Thymus (tissue), 11 donors: Measurements from ENCODE around the gene DHX58. TPM values are rescaled to one million over a fixed set of nuclear protein-coding genes. Genes with fewer than 3 reads are reported as not detected.
A peak's percentile ranks its signal among the peaks of the same experiment; 100 is the strongest.

Source experiments
- DNase-seq, 9 donors: peaks; one replicate each; pipeline ENCODE4 v3.0.0-alpha.2; 2013; ENCODE audit warnings: low spot score in 9 of 9, low read depth in 6 of 9, missing footprints in 1 of 9
- H3K27ac ChIP-seq, 2 donors: one replicate each; pipeline ENCODE4 v1.5.1; 2013; ENCODE audit warnings: control low read depth in 1 of 2, low read depth in 1 of 2, low read length in 1 of 2, mild to moderate bottlenecking in 1 of 2, moderate library complexity in 1 of 2
- H3K27me3 ChIP-seq, 2 donors: one replicate each; pipeline ENCODE4 v1.5.1; 2013; ENCODE audit warnings: low read length in 1 of 2; ENCODE audit not compliant: control insufficient read depth in 2 of 2, insufficient read depth in 1 of 2
- H3K36me3 ChIP-seq, 2 donors: one replicate each; pipeline ENCODE4 v1.5.1; 2013; ENCODE audit warnings: low read length in 1 of 2, mild to moderate bottlenecking in 1 of 2, moderate library complexity in 1 of 2; ENCODE audit not compliant: control insufficient read depth in 2 of 2, insufficient read depth in 2 of 2
- H3K4me1 ChIP-seq, 2 donors: one replicate each; pipeline ENCODE4 v1.5.1; 2013; ENCODE audit warnings: low read length in 2 of 2; ENCODE audit not compliant: control insufficient read depth in 2 of 2, insufficient read depth in 2 of 2
- H3K4me3 ChIP-seq, 2 donors: one replicate each; pipeline ENCODE4 v1.5.1; 2013; ENCODE audit warnings: low read length in 2 of 2, control low read depth in 1 of 2, mild to moderate bottlenecking in 1 of 2
- H3K9me3 ChIP-seq, 2 donors: one replicate each; pipeline ENCODE4 v1.5.1; 2013; ENCODE audit warnings: low read length in 1 of 2, mild to moderate bottlenecking in 1 of 2; ENCODE audit not compliant: control insufficient read depth in 2 of 2, insufficient read depth in 1 of 2
- WGBS: extraction: QIAGEN DNeasy Blood & Tissue Kit; methylation state at CpG from one replicate; pipeline ENCODE4 v1.1.7; 2013; 5-methylcytosine and 5-hydroxymethylcytosine counted together
- polyA plus RNA-seq: library from polyadenylated mRNA; stranded (reverse); fragments of 200-250 nt; gene quantifications from one replicate; pipeline ENCODE4 v1.2.3, GENCODE V29; 2013
- total RNA-seq: library from RNA; stranded (reverse); fragments of 120-200 nt; gene quantifications from one replicate; pipeline ENCODE4 v1.2.4, GENCODE V29; 2013
- donor health status: healthy.

The DHX58 gene
- total and polyA plus RNA-seq, 2 donors, result 23.8 to 42.1 TPM

- 14% methylated on average over 52 of the region's 52 CpGs for WGBS
- peaks cover 11 to 36% of the 10 kb centered on the region in 2 donors for H3K27me3 ChIP-seq
These were observed 14.6 kb downstream of the DHX58 start, which contains the start of gene ZNF385C for GRCh38 chr17:42097691-42098631. ZNF385C (minus strand) TSS chr17:42098473; CDS start chr17:42063056, 35,417 bp downstream.

GRCh38 chr17:42096360-42097111 is 16.0 kb downstream of the DHX58 start:
- Histone ChIP-seq H3K27ac (no peak overlapping the region), H3K4me3 (no peak overlapping the region), H3K4me1 (peaks cover 3 to 17% of the 10 kb centered on the region in 2 donors), H3K9me3 (no peaks in the 10 kb centered on the region), H3K27me3 (peaks cover 11 to 36% of the 10 kb centered on the region in 2 donors), H3K36me3 (no peaks in the 10 kb centered on the region)
- WGBS, result 93% methylated on average over 8 of the region's 8 CpGs
- DNase-seq, result no peak

More at GRCh38 chr17:42097691-42098631, 14.6 kb downstream of the DHX58 start, which contains the start of gene ZNF385C:
- DNase-seq, result peak in 1 of 9 donors; percentile 51
- Histone ChIP-seq H3K4me3 (peak within 1 kb of the TSS in 1 of 2 donors; percentile 20), H3K4me1 (peaks cover 3 to 12% of the 10 kb centered on the region in 2 donors), H3K36me3 (no peaks in the 10 kb centered on the region), H3K27ac (no peak within 1 kb of the TSS), H3K9me3 (no peaks in the 10 kb centered on the region)

GRCh38 chr17:42094375-42095069 is 18.0 kb downstream of the DHX58 start:
- no peak for DNase-seq
- no peaks in the 10 kb centered on the region for H3K9me3 ChIP-seq
- H3K4me3 ChIP-seq, result no peak overlapping the region
- H3K27me3 ChIP-seq, result peaks cover 11 to 36% of the 10 kb centered on the region in 2 donors
- H3K27ac ChIP-seq, result no peak overlapping the region
- H3K36me3 ChIP-seq, result no peaks in the 10 kb centered on the region
- 99% methylated on average over 12 of the region's 12 CpGs for WGBS
- peaks cover 3 to 17% of the 10 kb centered on the region in 2 donors for H3K4me1 ChIP-seq

- 55% methylated on average over 6 of the region's 6 CpGs for WGBS
- H3K27ac ChIP-seq, result no peak overlapping the region
- DNase-seq, result no peak
- no peaks in the 10 kb centered on the region for H3K9me3 ChIP-seq
- peaks cover 8 to 24% of the 10 kb centered on the region in 2 donors for H3K27me3 ChIP-seq
- H3K36me3 ChIP-seq, result no peaks in the 10 kb centered on the region
- peaks cover under 1 to 14% of the 10 kb centered on the region in 2 donors for H3K4me1 ChIP-seq
- H3K4me3 ChIP-seq, result no peak overlapping the region
These were observed 19.6 kb downstream of the DHX58 start for GRCh38 chr17:42092939-42093338.

GRCh38 chr17:42090964-42091790 is 21.3 kb downstream of the DHX58 start:
- Histone ChIP-seq H3K36me3 (no peaks in the 10 kb centered on the region), H3K27me3 (peaks cover 0 to 6% of the 10 kb centered on the region in 2 donors)
- 92% methylated on average over 8 of the region's 8 CpGs for WGBS

GRCh38 chr17:42088736-42089135 is 23.8 kb downstream of the DHX58 start:
- WGBS, result 97% methylated on average over 8 of the region's 8 CpGs
- H3K27me3 ChIP-seq, result peaks cover 0 to 3% of the 10 kb centered on the region in 2 donors
- no peak overlapping the region for H3K27ac ChIP-seq

More at GRCh38 chr17:42090964-42091790, 21.3 kb downstream of the DHX58 start:
- Histone ChIP-seq H3K9me3 (no peaks in the 10 kb centered on the region), H3K4me3 (no peak overlapping the region), H3K27ac (no peak overlapping the region), H3K4me1 (peaks cover 0 to 8% of the 10 kb centered on the region in 2 donors)
- no peak for DNase-seq

GRCh38 chr17:42087736-42088705 is 24.5 kb downstream of the DHX58 start:
- H3K4me1 ChIP-seq, result peaks cover 0 to 6% of the 10 kb centered on the region in 2 donors
- H3K27ac ChIP-seq, result no peak overlapping the region
- H3K36me3 ChIP-seq, result no peaks in the 10 kb centered on the region
- peaks cover 0 to 3% of the 10 kb centered on the region in 2 donors for H3K27me3 ChIP-seq
- H3K4me3 ChIP-seq, result no peak overlapping the region
- DNase-seq, result no peak
- H3K9me3 ChIP-seq, result no peaks in the 10 kb centered on the region
- WGBS, result 93% methylated on average over 20 of the region's 20 CpGs

More at GRCh38 chr17:42088736-42089135, 23.8 kb downstream of the DHX58 start:
- Histone ChIP-seq H3K9me3 (no peaks in the 10 kb centered on the region), H3K36me3 (no peaks in the 10 kb centered on the region), H3K4me3 (no peak overlapping the region), H3K4me1 (peaks cover 0 to 8% of the 10 kb centered on the region in 2 donors)
- DNase-seq, result no peak
